ENCODE data around the gene SASH1. TPM values are rescaled to one million over a fixed set of nuclear protein-coding genes. Genes with fewer than 3 reads are reported as not detected.

The SASH1 gene
- total RNA-seq, 1 donor from 2014 or later: 20.5 TPM

DNA sequence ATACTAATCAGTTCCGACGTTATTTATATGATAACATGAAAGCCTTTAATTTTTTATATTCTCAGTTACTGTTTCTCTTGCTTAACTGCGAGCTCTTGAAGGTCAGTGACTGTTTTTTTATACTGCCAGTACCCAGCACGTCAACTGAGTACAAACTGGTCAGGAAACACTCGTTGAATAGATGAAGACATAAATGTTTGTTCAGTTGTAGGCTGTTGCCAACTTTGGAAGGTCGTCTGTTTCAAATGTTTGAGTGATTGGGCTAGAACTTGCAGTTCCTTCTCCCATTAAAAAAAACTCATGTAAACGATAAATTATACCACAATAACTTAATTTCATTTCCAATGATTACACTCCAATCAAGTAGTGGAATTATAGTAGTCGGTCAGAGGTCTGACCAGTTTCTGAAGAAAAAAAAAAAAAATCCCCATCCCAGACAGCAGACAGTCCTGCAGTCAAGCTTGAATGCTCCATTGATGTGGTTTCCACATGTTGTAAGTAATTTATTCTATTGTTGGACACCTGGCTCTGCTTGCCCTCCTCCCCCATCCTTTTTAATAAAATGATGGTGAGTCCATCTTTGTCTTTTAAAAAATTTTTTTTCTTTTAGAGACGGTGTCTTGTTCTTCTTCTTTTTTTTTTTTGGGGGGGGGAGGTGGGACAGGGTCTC lies 81.1 kb downstream of the SASH1 start:
- no peak for DNase-seq (ENCODE audit: low spot score)
- intact Hi-C loops (cut with DNase I): no loop called here

- intact Hi-C loops (cut with DNase I): no loop called here
Measured at GRCh38 chr6:148425443-148425842, 82.8 kb downstream of the SASH1 start.

GRCh38 chr6:148426317-148426977 lies 83.8 kb downstream of the SASH1 start:
- no peak for DNase-seq (ENCODE audit: low spot score)
- intact Hi-C loops (cut with DNase I): no loop called here

More at GRCh38 chr6:148425443-148425842, 82.8 kb downstream of the SASH1 start:
- no peak for DNase-seq (ENCODE audit: low spot score)

DNA sequence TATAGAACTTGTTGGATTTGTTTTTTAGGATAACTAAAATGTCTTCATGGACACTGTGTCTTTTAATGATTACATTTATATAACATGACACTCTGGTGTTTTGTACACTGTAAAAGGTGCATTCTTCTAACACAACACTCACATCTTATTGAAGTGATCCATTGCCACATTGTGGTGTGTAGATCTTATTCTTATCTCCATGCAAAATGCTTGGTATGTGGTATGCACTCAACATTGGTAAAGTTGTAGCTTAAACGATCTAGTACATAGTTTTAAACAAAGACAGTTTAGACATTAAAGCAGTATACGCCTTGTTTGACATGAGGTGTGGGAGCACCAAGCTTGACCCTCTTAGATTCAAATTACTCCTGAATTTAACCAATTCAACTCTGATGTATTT lies 84.7 kb downstream of the SASH1 start:
- intact Hi-C loops (cut with DNase I): no loop called here

DNA sequence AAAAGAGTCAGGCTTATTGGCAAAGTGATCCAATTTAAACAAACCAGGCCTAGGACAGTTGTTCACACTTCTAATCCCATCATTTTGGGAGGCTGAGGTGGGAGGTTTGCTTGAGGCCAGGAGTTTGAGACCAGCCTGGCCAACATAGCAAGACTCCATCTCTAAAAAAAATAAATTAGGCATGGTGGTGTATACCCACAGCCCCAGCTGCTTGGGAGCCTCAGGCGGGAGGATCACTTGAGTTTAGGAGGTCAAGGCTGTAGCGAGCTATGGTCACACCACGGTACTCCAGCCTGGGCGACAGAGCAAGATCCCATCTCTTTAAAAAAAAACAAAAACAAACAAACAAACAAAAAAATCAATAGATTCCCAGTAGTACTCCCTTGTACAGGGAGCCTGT lies 86.8 kb downstream of the SASH1 start:
- intact Hi-C loops (cut with DNase I): no loop called here
- DNase-seq (ENCODE audit: low spot score): no peak

More for the DNA sequence above, 84.7 kb downstream of the SASH1 start:
- DNase-seq (ENCODE audit: low spot score): no peak

GRCh38 chr6:148430897-148431296 lies 88.3 kb downstream of the SASH1 start:
- intact Hi-C loops (cut with DNase I): loop anchor here (10.0 kb wide), 1 partner anchor 66 kb away; no protein-coding TSS in a partner anchor
- DNase-seq (ENCODE audit: low spot score): no peak

DNA sequence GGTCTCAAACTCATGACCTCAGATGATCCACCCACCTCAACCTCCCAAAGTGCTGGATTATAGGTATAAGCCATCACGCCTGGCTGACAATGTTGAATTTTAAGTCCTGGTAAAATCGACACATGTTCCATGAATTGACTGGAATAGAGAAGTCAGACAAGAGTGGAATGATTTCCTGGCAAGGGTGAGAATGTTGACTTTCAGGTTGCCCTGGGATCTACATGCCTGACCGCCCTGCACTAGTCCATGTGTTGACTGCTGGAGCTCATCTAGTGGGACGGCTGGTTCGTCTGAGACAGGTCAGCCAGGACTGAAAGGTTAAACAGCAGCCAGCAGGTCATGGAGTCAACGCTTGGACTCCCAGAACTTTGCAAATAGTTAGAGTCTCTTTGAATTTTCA lies 88.8 kb downstream of the SASH1 start:
- DNase-seq (ENCODE audit: low spot score): no peak
- intact Hi-C loops (cut with DNase I): loop anchor here (10.0 kb wide), 1 partner anchor 67 kb away; no protein-coding TSS in a partner anchor

DNA sequence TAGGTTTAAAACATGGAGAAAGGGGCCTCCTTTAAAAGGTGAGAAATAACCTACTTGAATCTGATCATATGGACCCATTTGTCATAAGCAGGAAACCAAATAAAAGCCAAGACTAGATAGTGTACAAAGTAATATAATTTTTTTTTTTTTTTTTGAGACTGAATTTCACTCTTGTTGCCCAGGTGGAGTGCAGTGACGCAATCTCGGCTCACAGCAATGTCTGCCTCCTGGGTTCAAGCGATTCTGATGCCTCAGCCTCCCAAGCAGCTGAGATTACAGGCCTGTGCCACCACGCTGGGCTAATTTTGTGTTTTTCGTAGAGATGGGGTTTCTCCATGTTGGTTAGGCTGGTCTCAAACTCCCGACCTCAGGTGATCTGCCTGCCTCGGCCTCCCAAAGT lies 89.2 kb downstream of the SASH1 start:
- DNase-seq (ENCODE audit: low spot score): no peak
- intact Hi-C loops (cut with DNase I): loop anchor here (10.0 kb wide), 1 partner anchor 67 kb away; no protein-coding TSS in a partner anchor

DNA sequence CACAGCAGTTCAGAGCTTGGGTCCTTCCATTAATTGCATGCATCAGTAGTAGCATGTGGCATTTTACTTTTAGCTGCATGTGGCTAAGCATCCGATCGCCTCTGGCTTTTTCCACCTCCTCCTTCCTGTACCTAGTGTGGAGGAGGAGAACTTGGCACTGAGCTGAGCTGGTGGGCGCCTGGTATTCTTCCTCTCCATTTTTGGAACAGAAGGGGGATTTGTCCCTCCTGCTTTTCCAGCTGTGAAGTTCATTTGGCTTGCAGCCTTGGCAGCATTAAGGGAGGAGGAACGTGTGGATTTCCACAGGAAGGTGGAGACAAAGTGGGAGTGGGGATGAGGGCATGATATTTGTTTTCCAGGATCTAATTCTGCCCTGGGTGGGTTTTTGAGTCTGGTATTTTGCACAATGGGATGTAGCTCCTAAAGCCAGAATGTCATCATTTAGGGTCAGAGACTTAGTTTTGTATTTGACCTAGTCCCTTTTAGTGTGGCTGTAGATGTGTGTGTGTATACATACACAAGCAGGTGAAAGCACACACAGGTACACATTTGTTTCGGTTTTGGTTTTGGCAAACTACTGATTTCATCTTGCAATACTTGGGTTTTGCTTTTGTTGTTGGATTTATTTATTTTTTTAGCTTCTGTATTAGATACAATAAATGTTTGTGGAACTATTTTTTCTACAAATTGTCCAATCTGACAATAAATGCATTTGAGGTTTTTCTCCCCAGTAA lies 90.0 kb downstream of the SASH1 start:
- intact Hi-C loops (cut with DNase I): loop anchor here (10.0 kb wide), 1 partner anchor 68 kb away; no protein-coding TSS in a partner anchor
- DNase-seq (ENCODE audit: low spot score): no peak

- DNase-seq (ENCODE audit: low spot score): no peak
- intact Hi-C loops (cut with DNase I): loop anchor here (10.0 kb wide), 1 partner anchor 71 kb away; no protein-coding TSS in a partner anchor
Measured at GRCh38 chr6:148435386-148435785, 92.7 kb downstream of the SASH1 start.

DNA sequence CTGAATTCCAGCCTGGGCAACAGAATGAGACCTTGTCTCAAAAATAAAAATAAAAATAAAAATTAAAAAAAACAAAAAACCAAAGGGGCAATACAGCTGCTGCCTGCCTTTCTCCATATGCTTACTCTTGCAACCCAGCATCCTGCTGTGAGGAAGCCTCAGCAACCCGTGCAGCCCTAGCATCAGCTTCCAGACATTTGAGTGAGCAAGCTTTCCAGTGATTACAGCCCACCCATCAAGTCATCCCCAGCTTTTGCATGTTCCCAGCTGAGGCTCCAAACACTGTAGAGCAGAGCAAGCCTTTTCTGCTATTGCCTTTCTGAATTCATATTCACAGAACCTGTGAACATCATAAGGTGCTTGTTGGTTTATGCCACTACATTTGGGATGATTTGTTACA lies 93.8 kb downstream of the SASH1 start:
- no peak for DNase-seq (ENCODE audit: low spot score)
- intact Hi-C loops (cut with DNase I): loop anchor here (10.0 kb wide), 1 partner anchor 72 kb away; no protein-coding TSS in a partner anchor

DNA sequence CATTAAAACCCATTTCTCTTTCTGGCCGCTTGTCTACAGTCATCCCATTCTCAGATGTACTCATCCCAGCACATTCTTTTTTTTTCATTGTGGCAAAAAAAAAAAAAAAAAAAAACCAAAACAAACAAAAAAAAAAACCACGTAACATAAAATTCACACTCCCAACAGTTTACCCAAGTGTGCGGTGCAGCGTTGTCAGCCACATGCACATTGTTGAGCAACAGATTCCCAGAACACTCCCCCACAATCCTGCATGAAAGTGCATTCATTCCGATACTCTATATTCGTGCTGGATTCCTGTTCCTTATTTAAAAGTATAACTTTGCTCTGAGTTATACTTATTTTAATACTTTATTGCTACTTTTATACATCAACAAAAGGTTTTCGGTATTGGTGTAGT lies 96.0 kb downstream of the SASH1 start:
- no peak for DNase-seq (ENCODE audit: low spot score)
- intact Hi-C loops (cut with DNase I): loop anchor here (10.0 kb wide), 1 partner anchor 74 kb away; no protein-coding TSS in a partner anchor

GRCh38 chr6:148440016-148440415 lies 97.4 kb downstream of the SASH1 start:
- intact Hi-C loops (cut with DNase I): no loop called here
- no peak for DNase-seq (ENCODE audit: low spot score)

DNA sequence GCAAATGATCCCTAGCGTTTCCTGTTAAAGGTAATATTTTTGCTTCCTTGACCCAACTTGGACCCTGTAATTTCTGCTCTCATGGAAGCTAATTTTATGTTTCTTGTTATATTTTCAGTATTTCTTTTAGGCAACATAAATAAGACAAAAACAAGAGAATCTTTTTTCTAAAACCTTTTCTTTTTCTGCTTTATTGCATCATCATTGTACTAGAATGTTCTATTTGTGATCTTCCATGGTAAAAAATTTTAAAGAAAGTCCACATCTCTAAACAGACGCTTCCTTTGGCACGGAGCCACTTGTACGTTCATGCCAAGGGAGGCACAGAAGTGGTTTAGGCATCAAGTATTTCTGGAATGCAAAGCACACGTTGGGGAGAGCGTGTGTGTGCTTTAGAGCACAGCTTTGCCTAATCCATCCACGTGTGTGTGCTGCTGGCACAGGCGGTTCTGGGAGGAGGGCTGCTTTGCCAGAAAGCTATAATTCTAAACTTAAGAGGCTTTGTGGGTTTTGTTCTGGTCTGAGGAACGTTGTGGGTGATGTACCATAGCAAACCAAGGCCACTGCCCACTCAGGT lies 98.3 kb downstream of the SASH1 start:
- no peak for DNase-seq (ENCODE audit: low spot score)
- intact Hi-C loops (cut with DNase I): no loop called here

GRCh38 chr6:148441454-148441911 lies 98.8 kb downstream of the SASH1 start:
- intact Hi-C loops (cut with DNase I): no loop called here

DNA sequence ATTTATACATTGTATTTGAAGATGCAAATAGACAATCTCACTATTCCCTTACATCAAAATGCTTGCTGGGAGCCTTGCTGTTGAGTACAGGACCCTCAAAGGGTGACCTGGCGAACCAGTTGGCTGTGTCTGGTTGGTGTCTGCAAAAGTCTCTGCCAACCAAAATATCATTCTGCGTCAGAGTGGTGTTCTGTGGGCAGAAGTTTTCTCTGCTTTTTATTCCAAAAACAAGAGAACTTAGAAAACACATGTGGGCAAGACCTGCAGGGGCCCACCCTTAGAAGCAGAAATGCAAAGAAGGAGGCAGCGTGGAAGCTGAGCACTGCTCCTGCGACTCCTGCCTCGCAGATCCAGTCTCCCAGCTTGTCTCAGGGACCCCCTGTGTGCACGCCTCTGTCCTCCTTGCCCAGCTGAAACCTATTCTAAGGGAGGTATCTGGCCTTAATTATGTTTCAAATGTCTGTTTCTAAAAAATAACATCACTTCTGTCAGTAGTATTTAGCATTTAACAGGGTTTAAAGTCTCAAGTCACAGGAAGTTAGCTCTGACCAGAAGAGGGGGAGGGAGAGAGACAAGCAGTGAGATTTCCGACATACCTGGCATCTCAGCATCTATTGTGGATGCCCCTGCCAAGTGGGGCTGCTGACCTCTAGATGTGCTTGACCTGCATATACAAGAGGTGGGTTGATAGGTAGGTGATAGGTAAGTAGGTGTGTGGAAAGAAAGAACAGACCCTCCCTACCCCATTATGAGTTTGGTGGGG lies 101.3 kb downstream of the SASH1 start:
- no peak for DNase-seq (ENCODE audit: low spot score)

More at GRCh38 chr6:148441454-148441911, 98.8 kb downstream of the SASH1 start:
- no peak for DNase-seq (ENCODE audit: low spot score)

DNA sequence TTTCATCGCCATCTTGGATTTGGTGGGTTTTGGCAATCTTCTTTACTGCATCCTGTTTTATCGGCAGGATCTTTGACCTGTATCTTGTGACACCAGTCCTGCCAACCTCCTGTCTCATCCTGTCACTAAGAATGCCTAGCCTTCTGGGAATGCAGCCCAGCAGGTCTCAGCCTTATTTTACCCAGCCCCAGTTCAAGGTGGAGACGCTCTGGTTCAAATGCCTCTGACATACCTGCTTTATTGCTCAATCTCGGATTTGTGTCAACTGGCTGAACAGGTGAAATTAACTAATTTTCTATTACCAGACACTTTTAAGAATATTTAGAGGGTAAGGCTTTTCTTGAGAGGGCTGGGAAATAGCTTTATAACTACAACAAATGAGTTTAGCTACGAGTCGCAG lies 102.5 kb downstream of the SASH1 start:
- no peak for DNase-seq (ENCODE audit: low spot score)
- intact Hi-C loops (cut with DNase I): no loop called here

More for the DNA sequence above, 101.3 kb downstream of the SASH1 start:
- intact Hi-C loops (cut with DNase I): no loop called here

DNA sequence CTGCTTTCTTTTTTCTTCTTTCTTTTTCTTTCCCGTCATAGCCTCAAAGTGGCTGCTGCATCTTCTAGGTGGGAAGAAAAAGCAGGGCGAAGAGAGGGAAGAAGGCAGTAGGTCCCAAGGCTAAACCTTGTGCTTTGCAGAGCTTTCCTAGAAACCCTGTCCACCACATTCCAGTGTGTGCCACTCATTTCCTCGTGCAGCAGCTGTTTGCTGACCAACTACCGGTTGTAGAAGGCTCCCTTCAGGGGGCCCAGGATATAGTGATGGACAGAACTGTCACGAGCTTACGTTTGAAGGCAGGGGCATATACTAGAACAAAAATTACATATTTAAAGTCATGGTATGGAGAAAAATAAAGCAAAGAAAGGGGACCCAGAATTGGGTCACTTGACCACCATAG lies 103.0 kb downstream of the SASH1 start:
- intact Hi-C loops (cut with DNase I): no loop called here
- DNase-seq (ENCODE audit: low spot score): no peak

DNA sequence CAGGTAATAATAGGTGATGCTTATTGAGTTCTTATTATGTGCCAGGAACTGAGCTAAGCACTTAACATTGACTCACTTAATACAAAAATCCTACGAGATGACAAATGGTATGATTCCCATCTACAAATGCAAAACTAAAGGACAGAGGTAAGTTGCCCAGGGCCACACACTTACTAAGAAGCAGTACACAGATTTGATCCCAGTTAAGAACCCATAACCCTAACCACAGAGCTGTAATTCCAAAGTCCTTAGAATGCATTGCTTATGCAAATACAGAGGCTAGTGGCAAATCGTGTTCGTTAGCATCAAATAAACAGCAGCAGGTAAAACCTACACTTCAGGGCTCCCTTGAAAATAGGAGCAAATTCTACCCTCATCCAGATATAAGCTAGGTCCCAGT lies 104.0 kb downstream of the SASH1 start:
- intact Hi-C loops (cut with DNase I): no loop called here
- no peak for DNase-seq (ENCODE audit: low spot score)
